Upper lobe of left lung (tissue), 6 donors: ENCODE measurements around the gene E2F8. TPM values are rescaled to one million over a fixed set of nuclear protein-coding genes. Genes with fewer than 3 reads are reported as not detected.

Experiments used
- ATAC-seq, 2 donors: fragments of 200-7000 bp; cut with Tn5 transposase; one replicate each; pipeline ENCODE4 v1.9.1; 2022; ENCODE audit warnings: mild to moderate bottlenecking in 2 of 2, moderate library complexity in 2 of 2; ENCODE audit not compliant: low FRiP score in 2 of 2
- DNase-seq, 2 donors: peaks; one replicate each; pipeline ENCODE4 v3.0.0-alpha.2; 2019 to 2020
- H3K27ac ChIP-seq, 4 donors: fragments of 200-600 bp; sonication (generic); one replicate each; pipeline ENCODE4 v1.5.1; 2016 to 2019
- H3K27me3 ChIP-seq, 4 donors: fragments of 200-600 bp; sonication (generic); one replicate each; pipeline ENCODE4 v1.5.1; 2017 to 2019
- H3K36me3 ChIP-seq, 4 donors: fragments of 200-600 bp; sonication (generic); one replicate each; pipeline ENCODE4 v1.5.1; 2016 to 2019
- H3K4me1 ChIP-seq, 4 donors: fragments of 200-600 bp; sonication (generic); one replicate each; pipeline ENCODE4 v1.5.1; 2018 to 2019
- H3K4me3 ChIP-seq, 4 donors: fragments of 200-600 bp; sonication (generic); one replicate each; pipeline ENCODE4 v1.5.1; 2017 to 2019; ENCODE audit warnings: mild to moderate bottlenecking in 2 of 4, moderate library complexity in 1 of 4
- H3K9me3 ChIP-seq, 4 donors: fragments of 200-600 bp; sonication (generic); one replicate each; pipeline ENCODE4 v1.5.1; 2018 to 2019
- EP300 ChIP-seq, 4 donors: sonication (generic); formaldehyde crosslinking; IDR thresholded peaks; one replicate each; pipeline ENCODE4 v1.5.1; 2017; ENCODE audit warnings: antibody characterized with exemption in 4 of 4, control low read depth in 2 of 4
- POLR2A ChIP-seq, 4 donors: fragments of 450-650 bp; IDR thresholded peaks; one replicate each; pipeline ENCODE4 v1.5.1; 2016 to 2017; ENCODE audit warnings: antibody characterized with exemption in 4 of 4, mild to moderate bottlenecking in 2 of 4
- POLR2AphosphoS5 ChIP-seq, 2 donors: sonication (generic); formaldehyde crosslinking; IDR thresholded peaks; one replicate each; pipeline ENCODE4 v1.5.1; 2017; ENCODE audit warnings: antibody characterized with exemption in 2 of 2
- WGBS, 2 donors: methylation state at CpG; one replicate each; pipeline ENCODE4 v1.1.5; 2017 to 2018; 5-methylcytosine and 5-hydroxymethylcytosine counted together
- total RNA-seq, 6 donors: library from RNA; depleted of rRNA in 4 of 6; stranded (reverse); fragments of >200 nt in 4 of 6; gene quantifications; one replicate each; pipeline versions ENCODE4 v1.1.0 to v1.2.1, GENCODE V29; 2016 to 2021
- TF ChIP-seq, protein P1 (sequence below), 6 experiments: fragments of 450-650 bp in 4 of 6; fragments of 200-600 bp in 2 of 6; sonication (generic) in 2 of 6; IDR thresholded peaks; one replicate each; pipeline ENCODE4 v1.5.1; 2016 to 2019; ENCODE audit warnings: antibody characterized with exemption in 6 of 6
- donor health status: DM: no; HTN: no; CAD: no; lungs with moderate emphysema.
- donor health status: DM: no; HTN: yes; CAD: no; lungs with severe emphysema.

Gene E2F8
- total RNA-seq, 6 donors from 2014 or later, result 0.40 to 1.6 (median 1.1) TPM

DNA sequence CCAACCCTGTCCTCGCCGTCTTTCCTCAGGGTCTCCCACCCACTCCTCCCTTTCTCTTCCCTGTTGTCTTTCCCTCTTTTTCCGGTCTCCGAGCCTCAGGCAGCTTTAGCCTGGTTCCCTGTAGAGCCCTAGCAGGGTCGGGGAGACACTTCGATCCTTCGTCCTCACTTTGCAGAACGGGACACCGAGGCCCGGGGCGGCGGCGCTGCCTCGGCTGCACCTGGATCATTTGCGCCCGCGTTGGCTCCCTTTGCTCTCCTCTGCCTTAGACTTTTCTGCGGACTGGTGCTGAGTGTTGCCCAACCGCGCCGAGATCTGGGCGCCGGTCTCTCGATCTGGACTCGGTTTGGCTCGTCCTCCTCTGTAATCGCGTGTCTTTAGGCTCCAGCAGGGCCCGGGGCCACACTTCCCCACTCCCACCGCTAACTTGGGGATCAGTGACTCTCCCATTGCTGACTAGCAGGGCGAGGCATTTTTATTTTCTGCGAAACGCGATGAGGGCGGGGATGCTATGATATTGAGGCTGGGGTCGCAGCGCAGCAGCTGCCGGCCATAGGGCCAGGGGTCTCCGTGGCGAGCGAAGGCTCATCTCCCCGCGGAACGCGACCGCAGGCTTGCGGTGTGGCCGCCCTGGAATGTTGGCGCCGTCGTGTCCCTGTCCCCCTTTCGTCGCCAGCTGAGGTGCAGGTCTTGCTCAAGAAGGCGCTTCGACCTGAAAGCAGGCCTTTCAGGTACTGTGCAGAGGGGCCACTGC, 1.6 kb upstream of the E2F8 start:
- Histone ChIP-seq H3K27ac (no peak overlapping the region), H3K4me1 (peaks cover 27 to 46% (median 30%) of the 10 kb centered on the region in 4 donors), H3K36me3 (no peaks in the 10 kb centered on the region), H3K9me3 (no peaks in the 10 kb centered on the region), H3K4me3 (peak overlapping the region in 3 of 4 donors; percentile 74 to 92 (median 80)), H3K27me3 (peaks cover 0 to 22% (median 13%) of the 10 kb centered on the region in 4 donors)
- DNase-seq, result peak; percentile 31 to 83
- no peak for ATAC-seq
- no peak for TF ChIP-seq POLR2AphosphoS5 (IDR thresholded peaks at IDR 0.05)
- no peak for TF ChIP-seq EP300 (IDR thresholded peaks at IDR 0.05)
- no peak for TF ChIP-seq POLR2A (IDR thresholded peaks at IDR 0.05)
- TF ChIP-seq, protein P1, sequence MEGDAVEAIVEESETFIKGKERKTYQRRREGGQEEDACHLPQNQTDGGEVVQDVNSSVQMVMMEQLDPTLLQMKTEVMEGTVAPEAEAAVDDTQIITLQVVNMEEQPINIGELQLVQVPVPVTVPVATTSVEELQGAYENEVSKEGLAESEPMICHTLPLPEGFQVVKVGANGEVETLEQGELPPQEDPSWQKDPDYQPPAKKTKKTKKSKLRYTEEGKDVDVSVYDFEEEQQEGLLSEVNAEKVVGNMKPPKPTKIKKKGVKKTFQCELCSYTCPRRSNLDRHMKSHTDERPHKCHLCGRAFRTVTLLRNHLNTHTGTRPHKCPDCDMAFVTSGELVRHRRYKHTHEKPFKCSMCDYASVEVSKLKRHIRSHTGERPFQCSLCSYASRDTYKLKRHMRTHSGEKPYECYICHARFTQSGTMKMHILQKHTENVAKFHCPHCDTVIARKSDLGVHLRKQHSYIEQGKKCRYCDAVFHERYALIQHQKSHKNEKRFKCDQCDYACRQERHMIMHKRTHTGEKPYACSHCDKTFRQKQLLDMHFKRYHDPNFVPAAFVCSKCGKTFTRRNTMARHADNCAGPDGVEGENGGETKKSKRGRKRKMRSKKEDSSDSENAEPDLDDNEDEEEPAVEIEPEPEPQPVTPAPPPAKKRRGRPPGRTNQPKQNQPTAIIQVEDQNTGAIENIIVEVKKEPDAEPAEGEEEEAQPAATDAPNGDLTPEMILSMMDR (IDR thresholded peaks at IDR 0.05), result no peak
- 9 to 18% methylated on average over 19 to 49 of the region's 55 CpGs for WGBS, 2 donors

GRCh38 chr11:19241260-19242178, 774 bp upstream of the E2F8 start:
- Histone ChIP-seq H3K27me3 (peaks cover 0 to 22% (median 13%) of the 10 kb centered on the region in 4 donors), H3K36me3 (no peaks in the 10 kb centered on the region), H3K27ac (no peak overlapping the region), H3K9me3 (no peaks in the 10 kb centered on the region), H3K4me1 (peaks cover 27 to 46% (median 30%) of the 10 kb centered on the region in 4 donors), H3K4me3 (peak overlapping the region; percentile 15 to 92 (median 77))
- ATAC-seq (peak in 1 of 2 donors; percentile 51), DNase-seq (peak in 1 of 2 donors; percentile 23)
- WGBS, 2 donors, result 2 to 3% methylated on average over 41 to 51 of the region's 92 CpGs
- TF ChIP-seq EP300 (IDR thresholded peaks at IDR 0.05) (no peak), POLR2A (IDR thresholded peaks at IDR 0.05) (no peak), POLR2AphosphoS5 (IDR thresholded peaks at IDR 0.05) (no peak)
- TF ChIP-seq, protein P1 (IDR thresholded peaks at IDR 0.05), result no peak

DNA sequence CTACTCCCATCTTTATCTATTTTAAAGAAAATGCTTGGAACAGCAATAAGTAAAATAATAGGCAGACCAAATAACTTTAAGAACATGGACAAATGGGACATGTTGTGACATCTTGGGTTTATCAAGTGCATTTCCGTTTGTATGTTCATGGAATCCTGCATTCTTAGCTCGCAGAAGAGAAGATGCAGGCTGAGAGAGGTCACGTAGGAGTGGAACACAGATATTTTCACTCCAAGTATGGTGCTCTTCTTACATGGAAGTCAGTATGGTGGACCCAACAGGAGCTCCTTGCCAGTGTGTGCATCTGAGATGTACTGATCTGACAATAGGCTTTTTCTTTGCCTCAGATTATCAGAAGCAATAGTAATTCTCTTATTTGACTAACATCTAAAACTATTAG, 1.7 kb downstream of the E2F8 start:
- no peak for TF ChIP-seq POLR2A (IDR thresholded peaks at IDR 0.05)
- TF ChIP-seq POLR2AphosphoS5 (IDR thresholded peaks at IDR 0.05), result no peak
- TF ChIP-seq, protein P1 (IDR thresholded peaks at IDR 0.05), result no peak
- TF ChIP-seq EP300 (IDR thresholded peaks at IDR 0.05), result no peak
- WGBS, 2 donors, result 91 to 96% methylated on average over 3 of the region's 3 CpGs
- Histone ChIP-seq H3K27me3 (peaks cover 0 to 22% (median 13%) of the 10 kb centered on the region in 4 donors), H3K4me1 (peaks cover 27 to 39% (median 28%) of the 10 kb centered on the region in 4 donors), H3K36me3 (no peaks in the 10 kb centered on the region), H3K27ac (no peak overlapping the region), H3K9me3 (no peaks in the 10 kb centered on the region), H3K4me3 (no peak overlapping the region)
- DNase-seq (no peak), ATAC-seq (no peak)

GRCh38 chr11:19237813-19238212, 2.9 kb downstream of the E2F8 start:
- H3K36me3 ChIP-seq, result no peaks in the 10 kb centered on the region
- peaks cover 18 to 29% (median 25%) of the 10 kb centered on the region in 4 donors for H3K4me1 ChIP-seq
- H3K27me3 ChIP-seq, result peaks cover 0 to 22% (median 13%) of the 10 kb centered on the region in 4 donors
- 80% methylated on average over 5 of the region's 5 CpGs for WGBS, 2 donors
- H3K4me3 ChIP-seq, result no peak overlapping the region
- no peak for DNase-seq
- H3K9me3 ChIP-seq, result no peaks in the 10 kb centered on the region
- ATAC-seq, result no peak
- TF ChIP-seq EP300 (IDR thresholded peaks at IDR 0.05), result no peak
- TF ChIP-seq, protein P1 (IDR thresholded peaks at IDR 0.05), result no peak
- no peak for TF ChIP-seq POLR2A (IDR thresholded peaks at IDR 0.05)
- TF ChIP-seq POLR2AphosphoS5 (IDR thresholded peaks at IDR 0.05), result no peak
- no peak overlapping the region for H3K27ac ChIP-seq
